GM19035 (cell line): ENCODE data around the gene SRSF10.
"Not testable (repeated sequence)": the region's sequence is repeated elsewhere in the genome, so short reads cannot be mapped to it uniquely, and the experiment has no call there.

Experiments used
- ATAC-seq: cut with Tn5 transposase; IDR thresholded peaks from one replicate; pipeline ENCODE4 v1.9.1; 2021; ENCODE audit not compliant: unreplicated experiment

Gene SRSF10

GRCh38 chr1:23979881-23980727 lies at the start of gene SRSF10:
TSS of gene SRSF10 (minus strand) at chr1:23980327. CDS start at chr1:23980255, 72 bp downstream.
- ATAC-seq, result peak; percentile 93

- no peak for ATAC-seq
Observed at GRCh38 chr1:24027838-24028468, 47.8 kb upstream of the SRSF10 start.

- ATAC-seq, result no peak
Observed at GRCh38 chr1:24022581-24023361, 42.6 kb upstream of the SRSF10 start.

GRCh38 chr1:24021403-24022266 lies 41.5 kb upstream of the SRSF10 start:
- ATAC-seq, result no peak

GRCh38 chr1:24020470-24020869 lies 40.3 kb upstream of the SRSF10 start:
- no peak for ATAC-seq

GRCh38 chr1:24020025-24020424 lies 39.9 kb upstream of the SRSF10 start:
- no peak for ATAC-seq

- ATAC-seq, result no peak
Observed at GRCh38 chr1:24018611-24019580, 38.8 kb upstream of the SRSF10 start.

GRCh38 chr1:24015221-24016210 lies 35.4 kb upstream of the SRSF10 start:
- ATAC-seq, result no peak

- not testable (repeated sequence) for ATAC-seq
Observed at GRCh38 chr1:24012878-24013277, 32.8 kb upstream of the SRSF10 start.

- ATAC-seq, result no peak
Observed at GRCh38 chr1:24010650-24011049, 30.5 kb upstream of the SRSF10 start.

GRCh38 chr1:24009406-24009805 lies 29.3 kb upstream of the SRSF10 start:
- no peak for ATAC-seq

GRCh38 chr1:24008574-24009184 lies 28.6 kb upstream of the SRSF10 start:
- ATAC-seq, result not testable (repeated sequence)

GRCh38 chr1:24007079-24007478 lies 27.0 kb upstream of the SRSF10 start:
- ATAC-seq, result no peak

- ATAC-seq, result no peak
Observed at GRCh38 chr1:24005163-24005562, 25.0 kb upstream of the SRSF10 start.

- ATAC-seq, result no peak
Observed at GRCh38 chr1:24004132-24004531, 24.0 kb upstream of the SRSF10 start.

- ATAC-seq, result no peak
Observed at GRCh38 chr1:24003331-24003972, 23.3 kb upstream of the SRSF10 start.

GRCh38 chr1:24002695-24003094 lies 22.6 kb upstream of the SRSF10 start:
- no peak for ATAC-seq
